Gastroesophageal sphincter (tissue), 4 donors: ENCODE measurements around the gene DCLK1. TPM values are rescaled to one million over a fixed set of nuclear protein-coding genes. Genes with fewer than 3 reads are reported as not detected.
A peak's percentile ranks its signal among the peaks of the same experiment; 100 is the strongest.

Experiments
- ATAC-seq: fragments of 150-250 bp; one replicate; pipeline ENCODE4 v1.9.1; 2016; ENCODE audit warnings: mild to moderate bottlenecking, moderate library complexity
- H3K27ac ChIP-seq, 4 donors: fragments of 200-600 bp; sonication (generic) in 3 of 4; 1 replicate in 3 of 4; 2 replicates in 1 of 4; pipeline ENCODE4 v1.5.1; 2016 to 2019
- H3K27me3 ChIP-seq: fragments of 200-600 bp; sonication (generic); one replicate; pipeline ENCODE4 v1.5.1; 2019
- H3K36me3 ChIP-seq, 2 donors: fragments of 200-600 bp; sonication (generic); one replicate each; pipeline ENCODE4 v1.5.1; 2019; ENCODE audit warnings: control low read depth in 1 of 2
- H3K4me1 ChIP-seq, 3 donors: fragments of 200-600 bp; sonication (generic); 1 replicate in 2 of 3; 2 replicates in 1 of 3; pipeline ENCODE4 v1.5.1; 2016 to 2019; ENCODE audit warnings: control low read depth in 2 of 3
- H3K4me3 ChIP-seq, 2 donors: fragments of 200-600 bp; sonication (generic); one replicate each; pipeline ENCODE4 v1.5.1; 2019; ENCODE audit warnings: mild to moderate bottlenecking in 1 of 2, moderate library complexity in 1 of 2
- H3K9me3 ChIP-seq, 3 donors: fragments of 200-600 bp; sonication (generic); one replicate each; pipeline ENCODE4 v1.5.1; 2017 to 2019; ENCODE audit warnings: control low read depth in 2 of 3
- EP300 ChIP-seq: sonication (generic); formaldehyde crosslinking; IDR thresholded peaks from one replicate; pipeline ENCODE4 v1.6.1; 2017; ENCODE audit warnings: antibody characterized with exemption, mild to moderate bottlenecking
- POLR2A ChIP-seq, 2 donors: fragments of 450-650 bp; IDR thresholded peaks; one replicate each; pipeline ENCODE4 v1.6.1; 2017; ENCODE audit warnings: antibody characterized with exemption in 2 of 2, mild to moderate bottlenecking in 2 of 2, moderate library complexity in 1 of 2
- POLR2AphosphoS5 ChIP-seq: sonication (generic); formaldehyde crosslinking; IDR thresholded peaks from one replicate; pipeline ENCODE4 v1.6.1; 2017; ENCODE audit warnings: antibody characterized with exemption
- WGBS, 2 donors: methylation state at CpG; one replicate each; pipeline ENCODE4 v1.1.5; 2018; ENCODE audit warnings: low coverage in 1 of 2; 5-methylcytosine and 5-hydroxymethylcytosine counted together
- total RNA-seq, 4 donors: library from RNA; depleted of rRNA; stranded (reverse); fragments of >200 nt; gene quantifications; one replicate each; pipeline ENCODE4 v1.1.0, GENCODE V29; 2016
- TF ChIP-seq, protein P1 (sequence below), 4 experiments: fragments of 200-600 bp in 2 of 4; fragments of 450-650 bp in 2 of 4; sonication (generic) in 1 of 4; IDR thresholded peaks; one replicate each; pipeline ENCODE4 v1.5.1; 2017 to 2019; ENCODE audit warnings: antibody characterized with exemption in 4 of 4, mild to moderate bottlenecking in 2 of 4, moderate library complexity in 2 of 4

The DCLK1 gene
- total RNA-seq = 10 to 100 TPM; 26.9 to 68.3 (median 30.3) TPM

DNA sequence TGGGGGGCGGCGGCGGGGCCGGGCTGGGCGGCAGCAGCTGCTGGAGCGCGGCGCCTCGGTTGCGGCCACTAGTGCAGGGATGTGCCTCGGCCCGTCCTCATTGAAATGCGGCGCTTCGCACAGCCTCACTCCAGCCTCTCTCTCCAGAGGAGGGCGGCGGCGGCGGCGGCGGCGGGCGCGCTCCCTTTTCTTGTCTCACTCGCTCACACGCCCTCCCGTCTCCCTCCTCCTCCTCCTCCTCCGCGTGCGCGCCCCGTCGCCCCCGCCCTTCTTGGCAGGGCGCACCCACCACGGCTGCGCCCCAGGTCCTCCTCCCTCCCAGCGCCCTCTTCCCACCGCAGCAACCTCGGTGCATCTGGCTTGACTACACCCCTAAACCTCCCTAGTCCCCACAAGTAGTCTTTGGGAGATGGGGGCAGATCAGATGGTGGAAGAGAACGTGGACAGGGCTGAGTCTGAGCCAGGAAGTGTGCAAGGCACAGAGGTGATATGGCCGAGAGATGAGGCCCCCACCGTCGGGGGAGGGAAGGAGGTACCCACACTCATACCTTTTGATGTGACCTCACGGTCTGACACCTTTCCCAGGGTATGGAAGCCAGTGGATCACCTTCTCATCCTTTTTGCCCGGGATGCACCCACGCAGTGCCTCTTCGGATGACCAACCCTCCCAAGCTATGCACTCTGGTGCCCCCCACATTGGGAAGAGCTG is at the start of gene DCLK1:
Gene DCLK1 (minus strand): TSS at position 161 of the 709 bp plus-strand sequence.
- ATAC-seq = peak; percentile 83
- TF ChIP-seq POLR2AphosphoS5 = no peak
- TF ChIP-seq, protein P1, sequence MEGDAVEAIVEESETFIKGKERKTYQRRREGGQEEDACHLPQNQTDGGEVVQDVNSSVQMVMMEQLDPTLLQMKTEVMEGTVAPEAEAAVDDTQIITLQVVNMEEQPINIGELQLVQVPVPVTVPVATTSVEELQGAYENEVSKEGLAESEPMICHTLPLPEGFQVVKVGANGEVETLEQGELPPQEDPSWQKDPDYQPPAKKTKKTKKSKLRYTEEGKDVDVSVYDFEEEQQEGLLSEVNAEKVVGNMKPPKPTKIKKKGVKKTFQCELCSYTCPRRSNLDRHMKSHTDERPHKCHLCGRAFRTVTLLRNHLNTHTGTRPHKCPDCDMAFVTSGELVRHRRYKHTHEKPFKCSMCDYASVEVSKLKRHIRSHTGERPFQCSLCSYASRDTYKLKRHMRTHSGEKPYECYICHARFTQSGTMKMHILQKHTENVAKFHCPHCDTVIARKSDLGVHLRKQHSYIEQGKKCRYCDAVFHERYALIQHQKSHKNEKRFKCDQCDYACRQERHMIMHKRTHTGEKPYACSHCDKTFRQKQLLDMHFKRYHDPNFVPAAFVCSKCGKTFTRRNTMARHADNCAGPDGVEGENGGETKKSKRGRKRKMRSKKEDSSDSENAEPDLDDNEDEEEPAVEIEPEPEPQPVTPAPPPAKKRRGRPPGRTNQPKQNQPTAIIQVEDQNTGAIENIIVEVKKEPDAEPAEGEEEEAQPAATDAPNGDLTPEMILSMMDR (IDR thresholded peaks at IDR 0.05) = no peak
- TF ChIP-seq EP300 = no peak
- TF ChIP-seq POLR2A (IDR thresholded peaks at IDR 0.05) = peak in 1 of 2 donors; percentile 33
- Histone ChIP-seq H3K36me3 (no peaks in the 10 kb centered on the region), H3K27me3 (peaks cover 13% of the 10 kb centered on the region), H3K4me1 (peaks cover 0 to 20% (median 0%) of the 10 kb centered on the region in 3 donors), H3K27ac (peak within 1 kb of the TSS in 3 of 4 donors; percentile 65 to 77 (median 76)), H3K4me3 (peak within 1 kb of the TSS; percentile 29 to 73), H3K9me3 (no peaks in the 10 kb centered on the region)
- 0 to 13% methylated on average over 14 to 22 of the region's 48 CpGs for WGBS, 2 donors

DNA sequence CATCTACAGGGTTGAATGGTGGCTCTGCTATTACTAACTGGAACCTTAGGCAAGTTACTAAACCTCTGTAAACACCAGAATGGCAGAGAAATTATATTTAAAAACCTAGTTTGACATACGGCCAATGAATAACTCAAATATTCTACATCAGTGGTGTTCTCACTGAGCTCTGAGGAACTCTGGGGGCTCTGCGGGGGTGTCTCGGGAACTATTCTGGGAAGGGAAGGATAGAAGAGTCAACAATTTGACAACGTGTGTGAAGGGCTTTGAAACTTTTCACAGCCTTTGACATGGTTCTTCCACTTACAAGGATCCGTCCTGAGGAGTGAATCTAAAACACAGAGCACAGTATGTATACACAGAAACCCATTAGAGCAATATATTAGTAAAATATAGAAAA is 44.4 kb upstream of the DCLK1 start:
- H3K4me3 ChIP-seq = no peak overlapping the region
- no peak overlapping the region for H3K27ac ChIP-seq
- H3K4me1 ChIP-seq = no peaks in the 10 kb centered on the region
- no peak for ATAC-seq
- H3K9me3 ChIP-seq = no peaks in the 10 kb centered on the region
- TF ChIP-seq, protein P1 (IDR thresholded peaks at IDR 0.05) = no peak
- TF ChIP-seq POLR2A (IDR thresholded peaks at IDR 0.05) (no peak), POLR2AphosphoS5 (no peak), EP300 (no peak)
- H3K27me3 ChIP-seq = no peaks in the 10 kb centered on the region
- no peaks in the 10 kb centered on the region for H3K36me3 ChIP-seq
- WGBS, 2 donors = 47 to 52% methylated on average over 5 of the region's 5 CpGs

DNA sequence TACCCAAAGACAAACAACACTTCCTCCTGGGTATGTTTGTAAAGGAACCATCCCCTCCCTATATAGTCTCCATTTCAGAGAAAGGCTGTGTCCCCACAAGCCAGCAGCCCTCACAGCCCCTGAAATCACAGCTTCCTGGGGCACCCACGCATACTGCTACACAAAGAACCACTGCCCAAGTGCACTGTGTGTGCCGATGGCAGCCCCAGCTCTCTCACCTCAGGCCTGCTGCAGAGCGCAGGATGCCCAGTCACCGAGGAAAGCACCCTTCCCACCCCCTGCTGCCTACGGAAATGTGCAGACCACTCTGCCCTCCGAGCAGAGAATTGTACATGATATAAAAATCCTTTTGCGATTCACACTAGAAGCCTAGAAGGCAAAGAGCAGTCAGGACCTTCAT is 43.7 kb upstream of the DCLK1 start:
- H3K27me3 ChIP-seq = no peaks in the 10 kb centered on the region
- no peaks in the 10 kb centered on the region for H3K36me3 ChIP-seq
- 89% methylated on average over 5 of the region's 7 CpGs; no CpG with 5 or more reads in 1 of the 2 donors for WGBS, 2 donors
- TF ChIP-seq POLR2A (IDR thresholded peaks at IDR 0.05) (no peak), POLR2AphosphoS5 (no peak), EP300 (no peak)
- TF ChIP-seq, protein P1 (IDR thresholded peaks at IDR 0.05) = no peak
- H3K4me1 ChIP-seq = no peaks in the 10 kb centered on the region
- H3K27ac ChIP-seq = no peak overlapping the region
- H3K4me3 ChIP-seq = no peak overlapping the region
- ATAC-seq = no peak
- H3K9me3 ChIP-seq = no peaks in the 10 kb centered on the region

DNA sequence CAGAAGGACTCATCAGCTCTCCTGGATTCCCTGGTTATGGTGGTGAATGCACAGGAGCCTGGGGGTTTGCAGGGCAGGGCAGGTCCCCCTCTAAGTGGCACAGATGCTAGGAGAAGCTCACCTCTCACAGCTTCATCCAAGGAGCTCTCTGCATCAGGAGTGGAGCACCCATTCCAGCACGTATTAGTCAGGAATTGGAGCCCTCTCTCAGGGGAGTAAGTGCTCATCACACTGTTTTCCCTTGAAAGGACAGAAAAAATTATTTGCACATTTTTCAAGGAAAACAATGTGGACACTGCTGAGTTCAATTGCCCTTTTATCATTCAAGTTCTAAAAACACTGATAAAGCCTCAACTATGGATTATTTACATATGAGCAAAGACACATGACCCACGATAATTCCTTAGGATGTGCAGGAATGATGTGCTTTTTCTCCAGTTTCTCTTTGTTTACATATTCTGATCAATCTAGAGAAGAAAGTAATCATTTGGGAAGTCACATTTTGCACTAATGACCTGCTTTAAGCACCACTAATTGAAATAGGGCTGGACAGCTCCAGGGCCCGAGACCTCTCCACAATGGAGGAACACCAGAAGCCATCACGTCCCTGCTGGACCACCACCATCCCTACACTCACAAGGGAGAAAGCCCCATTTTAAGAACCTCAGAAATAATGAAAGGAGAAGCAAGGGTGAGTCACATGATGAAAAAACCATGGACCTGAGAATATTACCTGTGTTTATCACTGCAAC is 42.6 kb upstream of the DCLK1 start:
- no peak for ATAC-seq
- Histone ChIP-seq H3K27ac (no peak overlapping the region), H3K4me3 (no peak overlapping the region), H3K36me3 (no peaks in the 10 kb centered on the region), H3K4me1 (no peaks in the 10 kb centered on the region), H3K9me3 (no peaks in the 10 kb centered on the region), H3K27me3 (no peaks in the 10 kb centered on the region)
- TF ChIP-seq EP300 = no peak
- TF ChIP-seq POLR2AphosphoS5 = no peak
- TF ChIP-seq, protein P1 (IDR thresholded peaks at IDR 0.05) = no peak
- TF ChIP-seq POLR2A (IDR thresholded peaks at IDR 0.05) = no peak
- 52 to 80% methylated on average over 1 to 3 of the region's 4 CpGs for WGBS, 2 donors
